ENCODE measurements around the gene POM121C. TPM values are rescaled to one million over a fixed set of nuclear protein-coding genes. Genes with fewer than 3 reads are reported as not detected.
"Not testable (repeated sequence)": the region's sequence is repeated elsewhere in the genome, so short reads cannot be mapped to it uniquely, and the experiment has no call there.

POM121C gene
- total RNA-seq, 2 donors from 2014 or later = 16.8 to 21.9 TPM

DNA sequence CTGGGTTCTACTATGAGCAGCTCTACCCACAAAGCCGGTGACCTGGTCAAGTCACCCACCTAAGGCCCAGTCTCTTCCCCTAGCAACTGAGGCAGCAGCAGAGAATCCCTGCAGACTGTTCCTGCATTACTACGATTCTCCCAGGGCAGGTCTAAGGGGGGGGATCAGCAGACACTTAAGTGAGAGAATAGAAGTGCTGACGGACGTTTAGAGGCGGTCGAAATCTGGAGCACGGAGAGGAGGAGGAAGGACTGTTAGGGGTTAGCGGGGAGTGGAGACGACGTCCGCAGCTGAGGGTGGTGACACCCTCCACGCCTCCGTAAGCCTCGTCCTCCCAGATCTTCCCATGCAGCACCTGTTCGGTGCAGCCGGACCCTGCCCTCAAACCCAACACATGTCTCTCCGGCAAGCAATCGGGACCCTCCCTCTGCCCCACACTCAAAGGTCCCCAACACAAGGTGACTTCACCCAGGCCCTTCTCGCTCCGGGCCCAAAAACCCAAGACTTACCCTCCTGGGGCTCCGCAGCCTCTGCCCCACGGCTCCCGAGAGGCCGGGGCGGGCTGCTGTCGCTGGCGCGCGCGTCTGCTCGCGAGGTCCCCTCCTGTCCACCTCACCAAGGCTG is 632 bp downstream of the POM121C start:
- H3K36me3 ChIP-seq; H3K27me3 ChIP-seq; H3K9me3 ChIP-seq; DNase-seq (ENCODE audit: low spot score); H3K4me1 ChIP-seq: not testable (repeated sequence)
- Histone ChIP-seq H3K27ac (peak overlapping the region; percentile 85 to 86), H3K4me3 (peak overlapping the region; percentile 85 to 87)

DNA sequence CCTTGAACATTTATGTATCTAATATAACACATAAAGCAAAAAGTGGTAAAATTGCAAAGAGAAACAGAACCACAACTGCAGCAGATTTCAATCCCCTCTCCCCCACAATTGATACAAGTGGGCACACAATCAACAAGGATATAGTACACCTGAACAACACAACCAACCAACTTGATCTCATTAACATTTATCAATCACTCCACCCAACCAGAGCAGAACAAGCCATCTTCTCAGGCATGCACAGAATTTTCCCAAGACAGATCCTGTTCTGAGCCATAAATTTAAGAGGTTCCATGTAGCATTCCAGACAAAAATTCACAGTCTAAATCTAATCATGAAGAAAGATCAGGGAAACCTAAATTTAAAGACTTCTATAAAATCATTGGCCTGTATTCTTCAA is 5.8 kb downstream of the POM121C start:
- H3K27me3 ChIP-seq; H3K36me3 ChIP-seq; H3K4me3 ChIP-seq; H3K9me3 ChIP-seq; DNase-seq (ENCODE audit: low spot score); H3K4me1 ChIP-seq; H3K27ac ChIP-seq: not testable (repeated sequence)

DNA sequence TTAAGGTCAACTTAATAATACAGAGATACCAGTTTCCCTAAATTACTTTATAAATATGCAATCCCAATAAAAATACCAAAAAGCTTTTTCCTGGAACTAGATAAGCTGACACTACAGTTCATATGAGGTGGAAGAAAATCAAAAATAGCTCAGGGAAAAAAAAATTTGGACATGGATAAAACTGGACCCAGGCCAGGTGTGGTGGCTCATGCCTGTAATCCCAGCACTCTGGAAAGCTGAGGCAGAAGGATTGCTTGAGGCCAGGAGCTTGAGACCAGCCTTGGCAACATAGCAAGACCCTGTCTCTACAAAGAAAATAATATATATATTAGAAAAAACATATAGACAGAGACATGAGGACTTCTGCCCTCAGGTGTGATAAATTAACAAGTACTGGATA is 8.6 kb downstream of the POM121C start:
- not testable (repeated sequence) for H3K4me1 ChIP-seq; H3K4me3 ChIP-seq; H3K9me3 ChIP-seq; DNase-seq (ENCODE audit: low spot score); H3K27me3 ChIP-seq
- H3K27ac ChIP-seq = peak overlapping the region in 1 of 2 donors; percentile 16
- peaks cover 11% of the 10 kb centered on the region for H3K36me3 ChIP-seq

DNA sequence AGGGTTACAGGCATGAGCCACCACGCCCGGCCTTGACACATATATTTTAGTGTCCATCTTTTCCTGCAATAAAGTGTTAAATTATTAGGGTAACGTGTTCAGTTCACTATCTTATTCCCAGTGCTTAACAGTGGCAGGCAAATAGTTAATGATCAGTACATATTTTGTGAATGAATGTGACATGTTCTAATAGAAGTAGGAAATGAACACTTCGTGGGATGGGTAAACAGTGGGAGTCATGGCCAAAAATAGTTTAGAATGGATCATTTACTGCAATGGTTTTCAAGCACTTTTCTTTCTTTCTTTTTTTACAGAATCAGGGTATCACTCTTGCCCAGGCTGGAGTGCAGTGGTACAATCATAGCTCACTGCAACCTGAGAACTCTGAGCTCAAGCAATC is 15.9 kb downstream of the POM121C start:
- not testable (repeated sequence) for H3K4me3 ChIP-seq; H3K4me1 ChIP-seq; H3K27me3 ChIP-seq; DNase-seq (ENCODE audit: low spot score); H3K9me3 ChIP-seq; H3K27ac ChIP-seq
- H3K36me3 ChIP-seq = peaks cover 11% of the 10 kb centered on the region

DNA sequence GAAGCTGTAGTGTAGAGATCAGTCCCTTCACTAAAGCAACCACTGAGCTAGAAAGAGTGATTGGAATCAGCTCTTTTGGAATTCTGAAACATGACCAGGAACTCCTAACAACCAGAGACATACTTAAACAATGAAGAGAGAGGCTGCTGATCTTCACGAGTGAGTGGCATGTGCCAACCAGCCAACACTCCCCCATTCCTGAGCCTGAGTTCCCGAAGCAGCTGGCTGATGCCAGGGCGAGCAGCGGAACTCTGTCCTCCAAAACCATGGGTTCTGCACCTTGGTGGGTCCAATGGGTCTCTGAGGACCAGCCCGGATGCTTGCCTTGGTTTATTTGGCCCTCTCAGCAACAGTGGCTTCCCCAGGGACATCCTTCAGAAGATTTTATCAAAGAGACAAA is 25.6 kb downstream of the POM121C start:
- H3K27me3 ChIP-seq; H3K9me3 ChIP-seq; H3K4me1 ChIP-seq; H3K27ac ChIP-seq; DNase-seq (ENCODE audit: low spot score); H3K36me3 ChIP-seq; H3K4me3 ChIP-seq: not testable (repeated sequence)

DNA sequence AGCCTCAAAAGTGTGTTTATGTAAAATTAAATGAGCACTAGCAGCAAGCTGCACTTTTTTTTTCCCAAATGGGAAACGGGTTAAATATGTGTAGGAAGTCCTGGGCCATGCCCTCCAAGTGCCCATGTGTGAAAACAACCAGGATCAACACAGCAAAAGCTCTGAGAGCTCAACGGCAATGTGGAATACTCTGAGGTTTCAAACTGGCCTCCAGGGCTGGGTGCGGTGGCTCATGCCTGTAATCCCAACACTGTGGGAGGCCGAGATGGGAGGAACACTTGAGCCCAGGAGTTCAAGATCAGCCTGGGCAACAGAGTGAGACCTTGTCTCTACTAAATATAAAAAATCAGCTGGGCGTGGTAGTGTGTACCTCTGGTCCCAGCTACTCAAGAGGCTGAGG is 28.1 kb downstream of the POM121C start:
- H3K36me3 ChIP-seq; H3K27me3 ChIP-seq; H3K9me3 ChIP-seq; H3K4me3 ChIP-seq; H3K27ac ChIP-seq; H3K4me1 ChIP-seq; DNase-seq (ENCODE audit: low spot score): not testable (repeated sequence)

DNA sequence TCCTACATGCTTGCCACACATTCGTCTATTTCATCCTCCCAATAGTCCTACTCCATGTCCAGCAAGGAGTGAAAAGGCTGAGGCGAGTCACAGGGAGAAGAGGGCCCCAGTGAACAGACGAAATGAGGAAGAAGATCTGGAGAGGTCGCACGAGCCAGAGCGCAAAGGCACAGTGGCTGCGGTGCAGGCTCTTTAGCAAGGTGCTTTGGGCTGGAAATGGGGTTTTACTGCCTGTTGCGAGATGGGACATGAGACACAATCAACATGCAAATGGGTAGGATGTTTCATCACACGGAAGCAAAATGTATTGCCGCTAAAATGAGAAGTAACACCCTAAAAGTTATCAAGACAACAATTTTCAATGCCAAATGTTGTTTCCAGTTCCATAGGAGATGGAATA is 29.7 kb downstream of the POM121C start:
- H3K4me1 ChIP-seq; H3K27me3 ChIP-seq; H3K9me3 ChIP-seq; H3K27ac ChIP-seq; H3K36me3 ChIP-seq; H3K4me3 ChIP-seq; DNase-seq (ENCODE audit: low spot score): not testable (repeated sequence)

DNA sequence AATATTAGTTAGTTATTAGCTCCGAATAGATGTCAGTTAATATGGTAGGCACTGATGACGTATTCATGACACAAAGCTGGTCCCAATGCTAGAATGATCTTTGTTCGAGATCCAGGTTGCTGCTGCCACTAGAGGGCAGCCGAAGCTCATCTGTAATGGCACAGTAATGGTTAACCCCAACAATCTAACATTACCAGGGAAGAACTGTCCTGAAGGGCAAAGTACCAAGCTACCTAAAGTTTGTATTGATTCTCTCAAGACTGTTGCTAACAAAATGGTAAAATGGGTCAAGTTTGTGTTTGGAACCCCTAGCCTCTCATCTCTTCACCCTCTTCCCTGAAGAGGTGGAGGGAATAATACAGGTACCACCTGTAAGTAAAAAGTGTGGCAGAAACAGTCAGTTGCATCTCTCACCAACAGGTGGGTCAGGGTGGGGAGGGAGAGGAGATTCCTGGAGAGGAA is 33.6 kb downstream of the POM121C start:
- not testable (repeated sequence) for H3K27ac ChIP-seq; DNase-seq (ENCODE audit: low spot score); H3K27me3 ChIP-seq; H3K9me3 ChIP-seq; H3K4me3 ChIP-seq; H3K36me3 ChIP-seq; H3K4me1 ChIP-seq
- TF ChIP-seq, protein P1, sequence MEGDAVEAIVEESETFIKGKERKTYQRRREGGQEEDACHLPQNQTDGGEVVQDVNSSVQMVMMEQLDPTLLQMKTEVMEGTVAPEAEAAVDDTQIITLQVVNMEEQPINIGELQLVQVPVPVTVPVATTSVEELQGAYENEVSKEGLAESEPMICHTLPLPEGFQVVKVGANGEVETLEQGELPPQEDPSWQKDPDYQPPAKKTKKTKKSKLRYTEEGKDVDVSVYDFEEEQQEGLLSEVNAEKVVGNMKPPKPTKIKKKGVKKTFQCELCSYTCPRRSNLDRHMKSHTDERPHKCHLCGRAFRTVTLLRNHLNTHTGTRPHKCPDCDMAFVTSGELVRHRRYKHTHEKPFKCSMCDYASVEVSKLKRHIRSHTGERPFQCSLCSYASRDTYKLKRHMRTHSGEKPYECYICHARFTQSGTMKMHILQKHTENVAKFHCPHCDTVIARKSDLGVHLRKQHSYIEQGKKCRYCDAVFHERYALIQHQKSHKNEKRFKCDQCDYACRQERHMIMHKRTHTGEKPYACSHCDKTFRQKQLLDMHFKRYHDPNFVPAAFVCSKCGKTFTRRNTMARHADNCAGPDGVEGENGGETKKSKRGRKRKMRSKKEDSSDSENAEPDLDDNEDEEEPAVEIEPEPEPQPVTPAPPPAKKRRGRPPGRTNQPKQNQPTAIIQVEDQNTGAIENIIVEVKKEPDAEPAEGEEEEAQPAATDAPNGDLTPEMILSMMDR (IDR thresholded peaks at IDR 0.05) = peak; percentile 20 to 53

DNA sequence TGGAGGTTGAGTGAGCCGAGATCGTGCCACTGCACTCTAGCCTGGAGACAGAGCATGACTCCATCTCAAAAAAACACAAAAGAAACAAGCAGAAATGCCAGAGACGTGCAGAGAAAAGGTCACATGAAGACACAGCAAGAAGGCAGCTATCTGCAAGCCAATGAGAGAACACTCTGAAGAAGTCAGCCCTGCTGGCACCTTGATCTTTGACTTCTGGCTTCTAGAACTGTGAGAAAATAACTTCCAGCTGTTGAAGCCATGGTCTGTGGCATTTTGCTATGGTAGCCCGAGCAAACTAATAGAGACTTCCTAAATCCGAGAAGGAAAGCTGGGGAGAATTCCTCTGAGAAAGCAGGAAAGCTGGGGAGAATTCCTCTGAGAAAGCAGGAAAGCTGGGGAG is 36.2 kb downstream of the POM121C start:
- DNase-seq (ENCODE audit: low spot score); H3K36me3 ChIP-seq; H3K4me1 ChIP-seq; H3K27ac ChIP-seq; H3K9me3 ChIP-seq; H3K4me3 ChIP-seq; H3K27me3 ChIP-seq: not testable (repeated sequence)

DNA sequence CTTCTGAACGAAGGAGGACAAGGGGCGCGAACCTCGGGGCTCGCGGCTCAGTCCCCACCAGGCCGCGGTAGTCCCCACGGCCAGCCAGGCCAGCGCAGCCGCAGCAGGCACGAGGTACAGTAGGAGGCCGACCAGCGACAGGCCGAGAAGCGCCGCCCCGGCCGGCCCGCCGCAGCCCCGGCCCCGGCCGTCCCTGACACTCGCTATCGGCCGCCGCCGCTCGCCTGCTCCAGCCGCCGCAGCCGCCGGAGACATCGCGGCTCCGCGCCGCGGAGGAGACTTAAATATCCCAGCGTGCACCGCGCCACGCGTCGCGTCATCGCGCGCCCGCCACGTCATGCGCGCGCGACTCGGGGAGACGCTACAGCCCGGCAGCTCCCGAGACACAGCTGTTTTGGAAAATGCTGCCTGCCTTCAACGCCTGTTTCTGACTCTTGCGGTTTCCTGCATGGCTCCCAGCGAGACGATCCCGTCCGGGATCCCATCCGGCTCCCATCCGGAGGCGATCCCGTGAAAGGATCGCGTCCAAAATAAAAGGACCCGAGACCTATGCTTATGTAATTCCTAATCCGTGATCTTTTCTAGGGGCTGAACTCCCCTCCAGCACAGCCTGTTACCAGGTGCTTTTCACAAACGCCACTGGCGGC is 43.5 kb downstream of the POM121C start:
- DNase-seq (ENCODE audit: low spot score); H3K27me3 ChIP-seq; H3K4me1 ChIP-seq; H3K9me3 ChIP-seq: not testable (repeated sequence)
- peaks cover 27% of the 10 kb centered on the region for H3K36me3 ChIP-seq
- H3K27ac ChIP-seq = peak overlapping the region; percentile 69 to 86
- peak overlapping the region; percentile 62 to 66 for H3K4me3 ChIP-seq

DNA sequence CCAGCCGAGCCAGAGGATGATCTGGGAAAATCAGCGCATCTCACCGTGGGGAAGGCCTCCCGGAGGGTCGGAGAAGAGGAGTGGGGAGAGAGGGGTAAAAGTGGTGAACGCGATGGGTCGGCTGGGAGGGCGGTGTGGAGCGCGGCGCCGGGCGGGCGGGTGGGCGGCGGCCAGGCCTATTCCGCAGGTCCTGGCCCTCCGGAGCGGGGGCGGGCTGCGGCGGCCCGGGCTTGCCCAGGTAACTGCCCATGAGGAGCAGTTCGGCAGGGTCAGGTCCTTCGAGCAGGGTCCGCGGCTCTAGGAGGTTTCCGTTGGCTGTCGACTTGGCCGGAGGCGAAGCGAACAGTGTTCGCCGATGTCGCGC is 44.0 kb downstream of the POM121C start:
- peak overlapping the region in 1 of 2 donors; percentile 86 for H3K27ac ChIP-seq
- not testable (repeated sequence) for DNase-seq (ENCODE audit: low spot score); H3K9me3 ChIP-seq; H3K27me3 ChIP-seq; H3K4me1 ChIP-seq
- peaks cover 32% of the 10 kb centered on the region for H3K36me3 ChIP-seq
- peak overlapping the region; percentile 62 to 66 for H3K4me3 ChIP-seq

DNA sequence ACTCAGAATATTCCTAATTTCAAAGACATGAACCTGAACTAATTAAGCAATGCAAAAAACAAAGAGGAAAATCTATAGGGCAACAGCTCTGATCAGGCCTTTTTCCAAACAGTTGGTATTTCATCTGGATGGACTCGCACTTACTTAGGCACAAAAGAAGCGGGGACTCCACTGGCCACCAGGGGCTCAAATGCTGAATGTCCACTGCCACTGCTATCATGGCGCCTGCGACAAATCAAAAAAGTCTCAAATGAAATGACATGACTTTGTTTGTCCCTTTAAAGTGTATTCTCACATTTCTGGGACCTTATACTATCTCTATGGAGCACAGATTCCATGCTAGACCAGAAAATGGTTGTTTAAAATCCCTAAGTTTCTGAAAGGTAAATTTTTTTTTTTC is 47.1 kb downstream of the POM121C start:
- DNase-seq (ENCODE audit: low spot score); H3K4me3 ChIP-seq; H3K4me1 ChIP-seq; H3K27me3 ChIP-seq; H3K27ac ChIP-seq; H3K9me3 ChIP-seq: not testable (repeated sequence)
- peaks cover 62% of the 10 kb centered on the region for H3K36me3 ChIP-seq

DNA sequence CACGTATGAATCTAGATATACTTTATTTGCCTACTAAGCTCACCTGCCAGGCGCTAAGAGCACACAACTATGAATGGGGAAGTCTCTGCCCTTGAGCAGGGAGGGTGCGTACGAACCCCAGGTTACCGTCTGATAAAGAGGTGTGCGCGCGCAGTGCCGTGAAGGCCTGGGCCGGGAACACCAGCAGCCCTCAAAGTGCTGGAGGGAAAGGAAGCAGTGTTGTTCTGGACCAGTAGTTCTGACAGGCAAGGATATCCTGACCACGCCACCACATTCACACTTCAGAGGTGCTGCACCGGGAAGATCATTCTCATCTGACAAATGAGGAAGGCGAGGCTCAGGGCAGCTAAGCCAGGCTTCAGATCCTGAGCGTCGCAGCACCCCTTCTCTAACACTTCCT is 62.6 kb downstream of the POM121C start:
- H3K9me3 ChIP-seq; H3K4me1 ChIP-seq; H3K27me3 ChIP-seq; DNase-seq (ENCODE audit: low spot score); H3K27ac ChIP-seq; H3K4me3 ChIP-seq: not testable (repeated sequence)
- H3K36me3 ChIP-seq = peaks cover 19% of the 10 kb centered on the region
